ENCODE results near the gene SAMD13. TPM values are rescaled to one million over a fixed set of nuclear protein-coding genes. Genes with fewer than 3 reads are reported as not detected.

The SAMD13 gene
- total RNA-seq, 4 donors from 2014 or later = 0.31 to 0.67 (median 0.57) TPM; not detected in 1

DNA sequence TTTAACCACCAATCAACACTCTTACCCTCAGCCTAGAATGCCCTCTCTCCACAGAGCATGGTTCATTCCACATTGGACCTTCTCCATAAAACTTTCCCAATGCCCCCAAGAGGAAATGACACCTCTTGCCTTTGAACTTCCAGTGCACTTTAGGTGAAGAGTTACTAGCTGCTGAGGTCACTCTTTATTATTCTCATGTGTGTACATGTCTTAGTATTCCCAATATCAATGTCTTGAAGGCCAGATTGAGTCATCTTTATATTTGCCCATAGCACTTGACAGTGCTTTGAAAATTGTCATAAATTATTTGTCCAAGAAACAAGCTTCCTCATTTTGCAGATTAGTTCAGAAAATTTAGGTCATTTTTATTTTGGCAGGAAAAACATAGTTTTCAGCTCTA lies 88.7 kb downstream of the SAMD13 start:
- H3K27ac ChIP-seq = no peak overlapping the region
- no peak for ATAC-seq
- no peaks in the 10 kb centered on the region for H3K4me1 ChIP-seq
- no peak for TF ChIP-seq EP300 (IDR thresholded peaks at IDR 0.05)
- TF ChIP-seq POLR2A (IDR thresholded peaks at IDR 0.05) = no peak
- no peak for TF ChIP-seq POLR2AphosphoS5 (IDR thresholded peaks at IDR 0.05)
- H3K36me3 ChIP-seq = no peaks in the 10 kb centered on the region
- no peaks in the 10 kb centered on the region for H3K27me3 ChIP-seq
- H3K4me3 ChIP-seq = no peak overlapping the region
- no peaks in the 10 kb centered on the region for H3K9me3 ChIP-seq

GRCh38 chr1:84398175-84399155 lies 97.0 kb downstream of the SAMD13 start, which contains the start of gene DNASE2B:
DNASE2B (plus strand) TSS chr1:84398484; CDS start chr1:84398565, 81 bp downstream.
- Histone ChIP-seq H3K9me3 (no peaks in the 10 kb centered on the region), H3K4me1 (no peaks in the 10 kb centered on the region), H3K4me3 (no peak within 1 kb of the TSS), H3K27ac (no peak within 1 kb of the TSS), H3K27me3 (no peaks in the 10 kb centered on the region), H3K36me3 (no peaks in the 10 kb centered on the region)
- 74 to 77% methylated on average over 10 to 11 of the region's 11 CpGs for WGBS, 2 donors (ENCODE audit: low coverage in 1 of 2)
- TF ChIP-seq EP300 (IDR thresholded peaks at IDR 0.05) (no peak), POLR2A (IDR thresholded peaks at IDR 0.05) (no peak), CTCF (IDR thresholded peaks at IDR 0.05) (no peak), POLR2AphosphoS5 (IDR thresholded peaks at IDR 0.05) (no peak)
- no peak for ATAC-seq

Small RNA genes within 50 kb of the gene (small RNA-seq; reads per million reads assigned to genes)
- gene RF00410 = 0 reads per million in 4 donors

Other genes starting within 250 kb of the SAMD13 start
- 10 to 100 TPM; 37.4 to 57.7 (median 50.9) TPM for gene PRKACB, start 157.4 kb upstream of the SAMD13 start, total RNA-seq
- not detected for gene DNASE2B, start 96.8 kb downstream of the SAMD13 start, total RNA-seq
- 10 to 100 TPM; 35.7 to 49.8 (median 46.2) TPM for gene RPF1, start 177.6 kb downstream of the SAMD13 start, total RNA-seq
- gene SPATA1, start 204.7 kb downstream of the SAMD13 start, total RNA-seq = 1 to 10 TPM in 1 of 4 donors, not detected in 3; 1.2 TPM
- gene GNG5, start 204.9 kb downstream of the SAMD13 start, total RNA-seq = 100 to 1,000 TPM in 1 of 4 donors, 10 to 100 TPM in 3; 66.2 to 110 (median 80.2) TPM

Measured in gastroesophageal sphincter (tissue), 4 donors.